GM18498 (cell line): ENCODE data around the gene ANKH.

Experiments
- ATAC-seq: cut with Tn5 transposase; IDR thresholded peaks from one replicate; pipeline ENCODE4 v1.9.1; 2021; ENCODE audit warnings: mild to moderate bottlenecking, moderate library complexity; ENCODE audit not compliant: unreplicated experiment

ANKH gene

GRCh38 chr5:14767053-14767452, 104.5 kb downstream of the ANKH start:
- ATAC-seq: no peak

GRCh38 chr5:14766584-14766983, 105.0 kb downstream of the ANKH start:
- no peak for ATAC-seq

- no peak for ATAC-seq
Measured at GRCh38 chr5:14765587-14765986, 106.0 kb downstream of the ANKH start.

GRCh38 chr5:14762549-14763216, 108.9 kb downstream of the ANKH start:
- ATAC-seq: no peak

GRCh38 chr5:14760548-14761002, 111.0 kb downstream of the ANKH start:
- no peak for ATAC-seq

GRCh38 chr5:14759744-14760547, 111.6 kb downstream of the ANKH start:
- no peak for ATAC-seq

GRCh38 chr5:14757850-14758249, 113.7 kb downstream of the ANKH start:
- ATAC-seq: no peak

- ATAC-seq: no peak
Measured at GRCh38 chr5:14756478-14756877, 115.1 kb downstream of the ANKH start.

- ATAC-seq: no peak
Measured at GRCh38 chr5:14753947-14754346, 117.6 kb downstream of the ANKH start.

- ATAC-seq: no peak
Measured at GRCh38 chr5:14753292-14753691, 118.3 kb downstream of the ANKH start.

GRCh38 chr5:14752497-14753071, 119.0 kb downstream of the ANKH start:
- no peak for ATAC-seq

GRCh38 chr5:14750712-14751111, 120.9 kb downstream of the ANKH start:
- no peak for ATAC-seq

GRCh38 chr5:14749579-14750101, 121.9 kb downstream of the ANKH start:
- ATAC-seq: no peak

GRCh38 chr5:14748180-14748900, 123.2 kb downstream of the ANKH start:
- ATAC-seq: no peak

GRCh38 chr5:14745753-14746152, 125.8 kb downstream of the ANKH start:
- ATAC-seq: no peak

GRCh38 chr5:14745188-14745563, 126.4 kb downstream of the ANKH start:
- ATAC-seq: no peak

- no peak for ATAC-seq
Measured at GRCh38 chr5:14744296-14745187, 127.0 kb downstream of the ANKH start.

- no peak for ATAC-seq
Measured at GRCh38 chr5:14743601-14744295, 127.8 kb downstream of the ANKH start.

GRCh38 chr5:14742498-14742897, 129.1 kb downstream of the ANKH start:
- ATAC-seq: no peak
